AG04450 (cell line): ENCODE data around the gene SMPD3. TPM values are rescaled to one million over a fixed set of nuclear protein-coding genes. Genes with fewer than 3 reads are reported as not detected.

Experiments used
- CTCF ChIA-PET: fragments of 300-600, 350-600 bp; formaldehyde crosslinking; extraction: SDS; loops from one replicate; lab custom pipeline; 2022; ENCODE audit warnings: antibody characterized with exemption, inconsistent platforms; lab: Charles Lee
- POLR2A ChIA-PET: fragments of 350-600 bp; formaldehyde crosslinking; extraction: SDS; loops from one replicate; lab custom pipeline; 2021; ENCODE audit warnings: antibody characterized with exemption, inconsistent platforms; lab: Yijun Ruan, JAX
- DNase-seq: peaks from one replicate; pipeline ENCODE4 v3.0.0-alpha.2; 2011; ENCODE audit warnings: low read depth, low spot score
- H3K27ac ChIP-seq: one replicate; pipeline ENCODE4 v1.5.1; 2012; ENCODE audit warnings: low read depth, low read length, control low read depth
- H3K27me3 ChIP-seq: one replicate; pipeline ENCODE4 v1.6.0; 2012; ENCODE audit warnings: low read length; ENCODE audit not compliant: control insufficient read depth, insufficient read depth
- H3K4me3 ChIP-seq: 2 replicates; pipeline ENCODE4 v1.5.1; 2011; ENCODE audit warnings: mild to moderate bottlenecking, low read depth, low read length, control low read depth
- H3K9me3 ChIP-seq: 2 replicates; pipeline ENCODE4 v1.5.1; 2012; ENCODE audit warnings: low read length; ENCODE audit not compliant: control insufficient read depth, insufficient read depth
- CTCF ChIP-seq: IDR thresholded peaks from 2 replicates; pipeline ENCODE4 v1.5.1; 2011; ENCODE audit warnings: low read depth, low read length, control low read depth, inconsistent platforms
- polyA plus RNA-seq: library from polyadenylated mRNA; depleted of rRNA; stranded (reverse); fragments of >200 nt; gene quantifications from 2 replicates; pipeline ENCODE4 v1.2.3, GENCODE V29; 2011

Gene SMPD3
- polyA plus RNA-seq, 1 experiment: not detected

- no peaks in the 10 kb centered on the region for H3K9me3 ChIP-seq
- ChIA-PET CTCF (no interaction called here), POLR2A (no interaction called here)
- no peak for DNase-seq
- no peak for TF ChIP-seq CTCF
- no peak overlapping the region for H3K4me3 ChIP-seq
- peaks cover 24% of the 10 kb centered on the region for H3K27me3 ChIP-seq
- H3K27ac ChIP-seq: no peak overlapping the region
Measured at GRCh38 chr16:68389750-68390371, 58.4 kb downstream of the SMPD3 start.

- Histone ChIP-seq H3K9me3 (no peaks in the 10 kb centered on the region), H3K27me3 (peaks cover 23% of the 10 kb centered on the region), H3K27ac (no peak overlapping the region), H3K4me3 (no peak overlapping the region)
- ChIA-PET POLR2A (interaction anchor here (0.6 kb wide), 1 partner anchor 228 kb away, joined by 3 read pairs; no protein-coding TSS in a partner anchor), CTCF (no interaction called here)
- no peak for DNase-seq
- no peak for TF ChIP-seq CTCF
Measured at GRCh38 chr16:68389006-68389405, 59.3 kb downstream of the SMPD3 start.

- CTCF ChIA-PET: no interaction called here
- peaks cover 25% of the 10 kb centered on the region for H3K27me3 ChIP-seq
- TF ChIP-seq CTCF: no peak
- POLR2A ChIA-PET: no interaction called here
- H3K27ac ChIP-seq: no peak overlapping the region
- DNase-seq: no peak
- H3K9me3 ChIP-seq: no peaks in the 10 kb centered on the region
- no peak overlapping the region for H3K4me3 ChIP-seq
Measured at GRCh38 chr16:68388124-68388523, 60.2 kb downstream of the SMPD3 start.

- Histone ChIP-seq H3K4me3 (no peak overlapping the region), H3K9me3 (no peaks in the 10 kb centered on the region), H3K27me3 (peaks cover 28% of the 10 kb centered on the region), H3K27ac (no peak overlapping the region)
- no peak for TF ChIP-seq CTCF
- ChIA-PET CTCF (interaction anchor here (2.0 kb wide), 1 partner anchor 9 kb away, joined by 7 read pairs; no protein-coding TSS in a partner anchor), POLR2A (no interaction called here)
- no peak for DNase-seq
Measured at GRCh38 chr16:68387301-68387700, 61.0 kb downstream of the SMPD3 start.

GRCh38 chr16:68386628-68387027, 61.7 kb downstream of the SMPD3 start:
- Histone ChIP-seq H3K4me3 (no peak overlapping the region), H3K9me3 (no peaks in the 10 kb centered on the region), H3K27ac (no peak overlapping the region), H3K27me3 (peaks cover 31% of the 10 kb centered on the region)
- ChIA-PET CTCF (interaction anchor here (0.6 to 2.0 kb wide), 2 partner anchors 10 to 126 kb away, joined by 4 to 7 read pairs; no protein-coding TSS in a partner anchor), POLR2A (no interaction called here)
- TF ChIP-seq CTCF: no peak
- DNase-seq: no peak
